DND-41 (cell line): Measurements from ENCODE around the gene PMPCA.

Source experiments
- ATAC-seq: fragments of 200-7000 bp; cut with Tn5 transposase; 3 replicates; pipeline ENCODE4 v1.9.1; 2021; ENCODE audit warnings: low read depth; ENCODE audit not compliant: insufficient read depth
- DNase-seq: peaks from one replicate; pipeline ENCODE4 v3.0.0-alpha.2; 2020
- H2AFZ ChIP-seq: 2 replicates; pipeline ENCODE4 v1.6.0; 2012; ENCODE audit warnings: low read depth, low read length
- H3K27ac ChIP-seq: 2 replicates; pipeline ENCODE4 v1.5.1; 2012; ENCODE audit warnings: low read length, inconsistent platforms
- H3K27me3 ChIP-seq: fragments of 200-600 bp; sonication (generic); 2 replicates; pipeline ENCODE4 v1.6.0; 2012; ENCODE audit warnings: low read length, mild to moderate bottlenecking, inconsistent platforms; ENCODE audit not compliant: insufficient read depth, poor library complexity
- H3K36me3 ChIP-seq: 2 replicates; pipeline ENCODE4 v1.5.1; 2012; ENCODE audit warnings: low read length, inconsistent platforms; ENCODE audit not compliant: insufficient read depth
- H3K4me1 ChIP-seq: 2 replicates; pipeline ENCODE4 v1.5.1; 2012; ENCODE audit warnings: mild to moderate bottlenecking, low read length; ENCODE audit not compliant: insufficient read depth
- H3K4me2 ChIP-seq: 2 replicates; pipeline ENCODE4 v1.6.0; 2012; ENCODE audit warnings: mild to moderate bottlenecking, moderate library complexity, low read length, inconsistent platforms; ENCODE audit not compliant: insufficient read depth
- H3K4me3 ChIP-seq, 2 experiments: fragments of 200-600 bp in 1 of 2; shearing (Covaris generic) in 1 of 2; 2 replicates each; pipeline ENCODE4 v1.5.1; 2012 to 2016; ENCODE audit warnings: inconsistent platforms in 2 of 2, low read length in 2 of 2, mild to moderate bottlenecking in 2 of 2, low read depth in 1 of 2, moderate library complexity in 1 of 2
- H3K79me2 ChIP-seq: 2 replicates; pipeline ENCODE4 v1.6.0; 2012; ENCODE audit warnings: low read length, inconsistent platforms; ENCODE audit not compliant: insufficient read depth
- H3K9ac ChIP-seq: 2 replicates; pipeline ENCODE4 v1.6.0; 2012; ENCODE audit warnings: low read depth, mild to moderate bottlenecking, inconsistent platforms, low read length, moderate library complexity
- H3K9me3 ChIP-seq: 2 replicates; pipeline ENCODE4 v1.5.1; 2012; ENCODE audit warnings: low read length, moderate library complexity, mild to moderate bottlenecking, inconsistent platforms; ENCODE audit not compliant: insufficient read depth, severe bottlenecking
- H4K20me1 ChIP-seq: 2 replicates; pipeline ENCODE4 v1.6.0; 2012; ENCODE audit warnings: low read length; ENCODE audit not compliant: insufficient read depth
- EZH2 ChIP-seq: IDR thresholded peaks from 3 replicates; pipeline ENCODE4 v1.6.1; 2012; ENCODE audit warnings: borderline replicate concordance, low read depth, mild to moderate bottlenecking, moderate library complexity, low read length, inconsistent platforms; ENCODE audit not compliant: severe bottlenecking
- TF ChIP-seq, protein P1 (sequence below): IDR thresholded peaks from 2 replicates; pipeline ENCODE4 v1.5.1; 2012; ENCODE audit warnings: borderline replicate concordance, low read length, moderate library complexity, mild to moderate bottlenecking; ENCODE audit not compliant: poor library complexity, severe bottlenecking; ENCODE audit errors: extremely low read depth

The PMPCA gene

DNA sequence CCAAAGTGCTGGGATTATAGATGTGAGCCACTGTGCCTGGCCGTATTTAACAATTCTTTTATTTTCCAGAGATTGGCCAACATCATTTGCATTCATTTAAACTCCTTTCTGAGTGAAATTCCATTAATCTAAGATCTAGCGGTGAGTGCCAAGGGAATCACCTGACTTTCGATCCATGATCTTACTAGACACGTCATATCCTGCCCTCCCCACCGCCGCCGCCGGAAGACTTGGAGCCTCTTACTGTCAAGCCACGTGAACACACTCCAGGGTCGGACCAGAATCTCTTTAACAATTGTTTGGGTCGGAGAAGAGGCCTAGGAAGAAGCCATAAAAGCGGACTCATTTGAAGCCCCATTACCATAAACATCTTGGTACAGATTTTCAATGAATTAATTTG, 16.3 kb downstream of the PMPCA start:
- Histone ChIP-seq H2AFZ (no peak overlapping the region), H3K9me3 (no peaks in the 10 kb centered on the region), H3K36me3 (peaks cover 52% of the 10 kb centered on the region), H3K4me3 (no peak overlapping the region), H3K4me1 (no peaks in the 10 kb centered on the region), H3K4me2 (no peak overlapping the region), H3K79me2 (no peaks in the 10 kb centered on the region), H4K20me1 (peaks cover 3% of the 10 kb centered on the region; the same call in 1 of the 2 replicates), H3K27ac (no peak overlapping the region), H3K9ac (no peak overlapping the region), H3K27me3 (no peaks in the 10 kb centered on the region)
- TF ChIP-seq, protein P1, sequence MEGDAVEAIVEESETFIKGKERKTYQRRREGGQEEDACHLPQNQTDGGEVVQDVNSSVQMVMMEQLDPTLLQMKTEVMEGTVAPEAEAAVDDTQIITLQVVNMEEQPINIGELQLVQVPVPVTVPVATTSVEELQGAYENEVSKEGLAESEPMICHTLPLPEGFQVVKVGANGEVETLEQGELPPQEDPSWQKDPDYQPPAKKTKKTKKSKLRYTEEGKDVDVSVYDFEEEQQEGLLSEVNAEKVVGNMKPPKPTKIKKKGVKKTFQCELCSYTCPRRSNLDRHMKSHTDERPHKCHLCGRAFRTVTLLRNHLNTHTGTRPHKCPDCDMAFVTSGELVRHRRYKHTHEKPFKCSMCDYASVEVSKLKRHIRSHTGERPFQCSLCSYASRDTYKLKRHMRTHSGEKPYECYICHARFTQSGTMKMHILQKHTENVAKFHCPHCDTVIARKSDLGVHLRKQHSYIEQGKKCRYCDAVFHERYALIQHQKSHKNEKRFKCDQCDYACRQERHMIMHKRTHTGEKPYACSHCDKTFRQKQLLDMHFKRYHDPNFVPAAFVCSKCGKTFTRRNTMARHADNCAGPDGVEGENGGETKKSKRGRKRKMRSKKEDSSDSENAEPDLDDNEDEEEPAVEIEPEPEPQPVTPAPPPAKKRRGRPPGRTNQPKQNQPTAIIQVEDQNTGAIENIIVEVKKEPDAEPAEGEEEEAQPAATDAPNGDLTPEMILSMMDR, result no peak
- no peak for TF ChIP-seq EZH2
- ATAC-seq, result no peak
- DNase-seq, result no peak

DNA sequence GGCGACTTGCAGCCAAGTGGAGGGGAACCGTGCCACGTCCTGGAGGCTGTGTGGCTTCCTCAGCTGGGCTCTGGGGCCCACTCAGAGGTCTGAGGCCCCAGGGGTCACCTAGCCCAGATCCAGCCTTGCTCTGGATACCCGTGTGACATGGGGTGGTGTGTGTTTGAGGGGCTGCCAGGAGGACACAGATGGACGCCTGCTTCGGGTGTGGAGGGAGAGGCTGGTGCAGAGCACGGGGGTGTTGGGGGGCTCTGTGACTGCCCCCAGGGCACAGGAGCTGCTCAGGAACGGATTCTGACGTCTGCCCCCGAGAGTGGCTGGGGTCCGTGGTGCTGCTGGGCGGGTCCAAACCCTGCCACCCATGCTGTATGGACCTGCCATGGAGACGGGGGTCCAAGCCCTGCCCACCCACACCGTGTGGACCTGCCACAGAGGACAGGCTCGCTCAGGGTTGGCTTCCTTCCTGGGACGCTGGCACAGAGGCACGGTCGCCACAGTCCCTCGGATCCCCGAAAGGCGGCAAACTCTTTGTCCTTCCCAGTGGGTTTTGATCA, 18.7 kb downstream of the PMPCA start:
- peaks cover 5% of the 10 kb centered on the region; the same call in 1 of the 2 replicates for H4K20me1 ChIP-seq
- no peak overlapping the region for H3K27ac ChIP-seq
- no peaks in the 10 kb centered on the region for H3K27me3 ChIP-seq
- no peak overlapping the region for H3K4me3 ChIP-seq
- peaks cover 54% of the 10 kb centered on the region for H3K36me3 ChIP-seq
- DNase-seq, result no peak
- H3K4me2 ChIP-seq, result no peak overlapping the region
- TF ChIP-seq, protein P1, result no peak
- no peak for TF ChIP-seq EZH2
- no peak overlapping the region for H2AFZ ChIP-seq
- H3K9me3 ChIP-seq, result no peaks in the 10 kb centered on the region
- H3K79me2 ChIP-seq, result 0 out of 2 replicates have a peak, but pooled peaks cover 5% of the 10 kb centered on the region
- H3K9ac ChIP-seq, result no peak overlapping the region
- peak; percentile 14; the same call in 1 of the 3 replicates for ATAC-seq
- H3K4me1 ChIP-seq, result no peaks in the 10 kb centered on the region

DNA sequence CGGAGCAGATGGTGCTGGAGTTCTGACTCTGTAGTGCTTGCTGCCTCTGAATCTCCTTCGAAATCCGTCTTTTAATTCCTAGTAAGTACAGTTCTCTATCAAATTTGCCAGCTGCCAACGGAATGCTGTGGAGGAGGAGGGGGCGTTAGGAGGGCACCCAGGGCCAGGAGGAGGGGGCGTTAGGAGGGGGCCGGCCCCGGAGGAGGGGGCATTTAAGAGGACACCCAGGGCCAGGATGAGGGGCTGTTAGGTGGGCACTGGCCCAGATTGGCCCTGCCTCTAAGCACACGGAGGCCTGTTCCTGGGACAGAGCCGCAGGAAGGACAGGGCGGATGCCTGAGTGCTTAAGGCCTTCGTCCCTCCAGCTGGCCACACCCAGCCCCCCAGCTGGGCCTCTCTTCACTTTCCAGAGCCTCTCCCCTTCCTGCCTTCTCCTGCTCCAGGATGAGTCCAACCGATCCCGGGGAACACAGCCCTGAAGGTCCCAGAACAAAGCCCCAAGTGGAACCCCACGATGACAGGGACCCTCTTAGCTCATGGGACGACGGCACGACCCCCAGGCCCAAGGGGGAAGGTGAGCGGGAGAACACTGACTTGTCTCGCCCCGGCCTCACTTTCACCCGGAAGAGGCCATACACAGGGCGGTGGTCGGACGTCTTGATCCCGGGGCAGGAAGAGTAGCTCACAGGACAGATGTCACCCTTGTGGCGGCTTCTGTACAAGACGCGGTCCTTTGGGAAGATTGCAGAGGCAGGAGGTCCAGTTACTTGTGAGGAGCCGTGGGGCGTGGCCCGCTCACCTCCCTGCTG, 19.4 kb downstream of the PMPCA start:
- no peak for TF ChIP-seq EZH2
- TF ChIP-seq, protein P1, result no peak
- no peak for DNase-seq
- no peak for ATAC-seq
- Histone ChIP-seq H2AFZ (no peak overlapping the region), H3K27me3 (no peaks in the 10 kb centered on the region), H3K36me3 (peaks cover 49% of the 10 kb centered on the region), H3K79me2 (peaks cover 9% of the 10 kb centered on the region), H3K27ac (no peak overlapping the region), H3K9ac (no peak overlapping the region), H3K4me1 (no peaks in the 10 kb centered on the region), H3K9me3 (no peaks in the 10 kb centered on the region), H4K20me1 (peaks cover 6% of the 10 kb centered on the region; the same call in 1 of the 2 replicates), H3K4me2 (no peak overlapping the region), H3K4me3 (no peak overlapping the region)
